ENCODE measurements around the gene IKZF3.
"Not testable (repeated sequence)": the region's sequence is repeated elsewhere in the genome, so short reads cannot be mapped to it uniquely, and the experiment has no call there.

IKZF3 gene

DNA sequence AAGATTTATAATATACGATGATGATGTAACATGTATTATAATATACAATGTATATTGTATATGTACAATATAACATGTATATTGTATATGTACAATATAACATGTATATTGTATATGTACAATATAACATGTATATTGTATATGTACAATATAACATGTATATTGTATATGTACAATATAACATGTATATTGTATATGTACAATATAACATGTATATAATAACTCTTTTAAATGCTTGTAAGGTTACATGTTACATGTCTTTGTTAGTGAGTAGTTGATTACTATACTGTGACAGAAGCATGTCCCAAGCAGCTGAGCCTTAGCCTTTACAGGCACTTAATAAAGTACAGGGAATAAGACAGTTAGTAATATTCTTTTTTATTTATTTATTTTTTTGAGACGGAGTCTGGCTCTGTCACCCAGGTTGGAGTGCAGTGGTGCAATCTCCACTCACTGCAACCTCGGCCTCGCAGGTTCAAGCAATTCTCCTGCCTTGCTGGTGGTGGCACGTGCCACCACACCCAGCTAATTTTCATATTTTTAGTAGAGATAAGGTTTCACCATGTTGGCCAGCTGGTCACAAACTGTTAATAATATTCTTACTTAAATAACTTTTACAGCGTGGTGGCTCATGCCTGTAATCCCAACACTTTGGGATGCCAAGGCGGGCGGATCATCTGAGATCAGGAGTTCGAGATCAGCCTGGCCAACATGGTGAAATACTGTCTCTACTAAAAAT lies 8.0 kb downstream of the IKZF3 start:
- not testable (repeated sequence) for DNase-seq

DNA sequence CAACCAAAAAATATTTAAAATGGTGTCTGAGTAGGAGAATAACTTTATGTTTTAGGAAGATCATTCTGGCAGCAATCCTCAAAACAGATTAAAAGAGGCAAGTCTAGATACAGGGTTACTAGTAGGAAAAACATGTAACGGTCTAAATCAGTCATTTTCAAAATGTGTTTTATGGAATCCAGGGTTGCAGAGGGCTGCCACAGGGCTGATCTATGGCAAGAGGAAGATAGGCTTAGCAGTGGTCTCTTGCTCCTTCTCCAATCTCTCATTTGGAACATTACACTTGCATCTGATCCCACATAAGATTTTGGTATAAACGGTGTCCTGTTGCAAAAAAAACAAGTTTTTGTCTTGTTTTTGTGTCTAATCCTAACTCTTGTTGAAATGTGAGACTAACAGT lies 9.2 kb downstream of the IKZF3 start:
- no peak for DNase-seq

DNA sequence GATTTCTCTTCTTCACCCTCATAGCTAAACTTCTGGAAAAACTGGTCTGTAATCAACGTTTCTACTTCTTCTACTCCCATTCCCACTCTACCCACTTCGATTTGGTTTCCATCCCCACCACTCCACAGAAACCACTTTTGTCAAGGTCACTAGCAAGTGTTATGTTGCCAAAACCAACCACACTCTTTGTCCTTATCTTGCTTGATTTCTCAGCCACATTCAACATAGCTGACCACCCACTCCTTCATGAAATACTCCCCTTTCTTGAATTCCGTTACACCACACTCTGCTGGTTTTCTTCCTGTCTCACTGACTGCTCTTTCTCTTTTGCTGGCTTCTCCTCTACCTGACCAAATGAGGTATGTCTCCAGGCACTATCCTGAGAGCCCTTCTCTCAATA lies 11.9 kb downstream of the IKZF3 start:
- DNase-seq: no peak

DNA sequence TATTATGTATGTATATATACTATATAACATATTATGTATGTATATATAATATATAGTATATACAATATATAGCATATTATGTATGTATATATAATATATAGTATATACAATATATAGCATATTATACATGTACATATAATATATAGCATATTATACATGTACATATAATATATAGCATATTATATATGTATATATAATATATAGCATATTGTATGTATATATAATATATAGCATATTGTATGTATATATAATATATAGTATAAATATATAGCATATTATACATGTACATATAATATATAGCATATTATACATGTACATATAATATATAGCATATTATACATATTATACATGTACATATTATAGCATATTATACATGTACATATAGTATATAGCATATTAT lies 13.9 kb downstream of the IKZF3 start:
- DNase-seq: not testable (repeated sequence)

DNA sequence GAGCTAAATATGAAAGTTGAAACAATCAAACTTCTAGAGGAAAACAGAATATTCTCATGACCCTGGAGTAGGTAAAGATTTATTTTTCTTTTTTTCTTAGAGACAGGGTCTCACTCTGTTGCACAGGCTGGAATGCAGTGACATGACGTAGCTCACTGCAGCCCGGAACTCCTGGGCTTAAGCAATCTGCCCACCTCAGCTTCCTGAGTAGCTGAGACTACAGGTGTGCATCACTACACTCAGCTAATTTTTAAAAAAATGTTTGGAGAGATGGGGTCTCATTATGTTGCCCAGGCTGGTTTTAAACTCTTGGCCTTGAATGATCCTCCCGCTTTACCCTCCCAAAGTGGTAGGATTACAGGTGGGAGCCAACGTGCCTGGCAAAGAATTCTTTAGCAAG lies 15.5 kb downstream of the IKZF3 start:
- DNase-seq: no peak

DNA sequence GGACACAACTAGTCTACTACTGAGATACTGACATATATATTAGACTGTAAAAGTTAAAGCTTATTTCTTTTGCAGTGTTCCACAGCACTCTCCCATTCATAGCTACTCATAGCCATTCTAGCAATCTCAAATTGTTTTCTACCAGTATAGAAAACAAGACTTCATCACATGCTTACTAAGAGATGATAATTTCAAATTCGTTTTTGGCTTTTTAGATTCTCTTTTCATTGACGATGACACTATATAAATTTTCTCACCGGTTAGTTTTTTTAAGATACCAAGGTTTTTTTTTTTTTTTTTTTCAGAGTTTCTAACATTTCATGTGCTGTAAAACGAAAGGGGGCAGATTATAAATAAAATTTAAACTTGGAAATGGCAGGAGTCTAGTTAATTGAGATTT lies 17.9 kb downstream of the IKZF3 start:
- DNase-seq: no peak

DNA sequence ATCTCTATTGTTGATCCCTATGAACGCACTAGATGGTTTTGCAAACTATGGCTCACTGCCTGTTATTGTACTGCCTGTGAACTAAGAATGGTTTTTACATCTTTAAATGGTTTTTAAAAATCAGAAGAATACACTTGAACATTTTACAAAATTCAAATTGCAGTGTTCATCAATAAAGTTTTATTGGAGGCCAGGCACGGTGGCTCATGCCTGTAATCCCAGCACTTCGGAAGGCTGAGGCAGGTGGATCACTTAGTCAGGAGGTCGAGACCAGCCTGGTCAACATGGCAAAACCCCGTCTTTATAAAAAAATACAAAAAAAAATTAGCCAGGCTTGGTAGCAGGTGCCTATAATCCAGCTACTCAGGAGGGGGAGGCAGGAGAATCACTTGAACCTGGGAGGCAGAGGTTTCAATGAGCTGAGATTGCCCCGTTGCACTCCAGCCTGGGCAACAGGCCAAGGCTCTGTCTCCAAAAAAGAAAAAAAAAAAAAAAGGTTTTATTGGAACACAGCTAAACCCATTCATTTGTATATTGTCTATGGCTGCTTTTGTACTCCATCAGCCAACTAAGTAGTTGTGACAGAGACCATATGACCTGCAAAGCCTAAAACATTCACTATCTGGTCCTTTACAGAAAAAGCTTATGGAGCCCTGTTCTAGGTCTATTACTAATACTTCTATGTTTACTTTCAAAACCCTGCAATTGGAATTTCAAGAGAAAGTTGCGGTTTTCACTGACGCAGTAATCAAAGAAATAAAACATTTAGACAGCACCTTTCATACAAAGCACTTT lies 18.9 kb downstream of the IKZF3 start:
- no peak for DNase-seq

DNA sequence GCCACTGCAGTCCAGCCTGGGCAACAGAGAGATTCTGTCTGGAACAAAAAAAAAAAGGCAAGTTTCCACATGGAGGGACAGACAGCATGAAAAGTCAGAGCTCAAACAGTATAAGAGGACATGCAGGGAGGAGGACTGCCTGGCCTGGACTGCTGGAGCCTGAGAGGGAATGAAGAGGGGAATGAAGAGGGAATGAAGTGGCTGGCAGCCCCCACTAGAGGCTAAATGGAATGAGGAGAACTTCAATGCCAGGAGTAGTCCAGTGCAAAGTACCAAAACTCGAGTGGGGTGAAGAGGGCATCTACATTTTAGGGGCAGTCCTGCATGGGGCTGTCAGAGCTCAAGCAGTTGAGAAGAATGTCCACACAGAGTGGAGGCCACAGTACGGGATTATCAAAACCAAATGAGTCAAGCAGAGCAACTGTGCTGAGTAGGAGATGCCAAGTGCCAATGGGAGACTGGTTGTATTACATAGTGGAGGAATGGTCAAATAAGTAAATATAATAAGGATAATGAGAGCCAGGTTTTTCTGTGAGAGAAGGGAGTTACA lies 22.9 kb downstream of the IKZF3 start:
- no peak for DNase-seq

DNA sequence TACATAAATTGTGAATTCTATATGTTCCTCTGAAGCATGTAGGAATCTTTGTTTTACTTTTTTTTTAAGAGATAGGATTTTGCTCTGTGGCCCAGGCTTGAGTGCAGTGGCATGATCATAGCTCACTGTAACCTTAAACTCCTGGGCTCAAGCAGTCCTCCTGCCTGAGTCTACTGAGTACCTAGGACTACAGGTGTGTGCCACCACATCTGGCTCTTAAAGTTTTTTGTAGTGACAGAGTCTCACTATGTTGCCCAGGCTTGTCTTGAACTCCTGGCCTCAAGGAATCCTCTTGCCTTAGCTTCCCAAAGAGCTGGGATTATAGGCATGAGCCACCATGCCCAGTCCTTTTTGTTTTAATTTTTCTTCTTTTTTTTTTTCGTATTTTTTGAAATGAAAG lies 25.3 kb downstream of the IKZF3 start:
- DNase-seq: no peak

DNA sequence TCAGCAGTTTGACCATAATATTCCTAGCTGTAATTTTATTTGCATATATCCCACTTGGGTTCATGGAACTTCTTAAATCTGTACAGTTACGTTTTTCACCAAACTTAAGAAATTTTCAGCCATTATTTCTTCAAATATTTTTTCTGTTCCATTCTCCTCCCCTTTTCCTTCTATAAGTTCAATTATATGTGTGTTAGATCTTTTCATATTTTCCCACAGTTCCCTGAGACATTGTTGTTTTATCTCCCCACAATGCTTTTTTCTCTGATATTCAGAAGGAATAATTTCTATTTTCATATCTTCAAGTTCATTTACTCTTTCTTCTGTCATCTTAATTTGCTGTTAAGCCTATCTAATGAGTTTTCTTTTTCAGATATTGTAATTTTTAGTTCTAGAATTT lies 26.1 kb downstream of the IKZF3 start:
- DNase-seq: no peak

DNA sequence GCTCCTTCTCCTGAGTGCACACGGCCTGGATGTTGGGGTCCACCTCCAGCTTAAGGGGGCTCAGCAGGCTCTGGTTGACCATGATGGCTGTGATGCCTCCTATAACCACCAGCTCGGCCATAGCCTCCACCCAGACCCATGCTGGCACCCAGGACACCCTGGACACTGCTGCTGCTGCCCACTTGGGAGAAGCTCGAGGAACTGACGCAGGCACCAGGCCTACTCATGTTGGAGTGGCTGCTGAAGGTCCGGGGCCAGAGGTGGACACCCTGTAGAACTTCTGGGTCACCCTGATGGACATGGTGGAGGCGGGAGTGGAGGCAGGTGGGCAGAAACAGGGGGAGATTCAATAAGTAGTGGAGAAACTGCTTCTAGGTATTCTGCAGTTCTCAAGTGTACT lies 28.0 kb downstream of the IKZF3 start:
- DNase-seq: no peak

DNA sequence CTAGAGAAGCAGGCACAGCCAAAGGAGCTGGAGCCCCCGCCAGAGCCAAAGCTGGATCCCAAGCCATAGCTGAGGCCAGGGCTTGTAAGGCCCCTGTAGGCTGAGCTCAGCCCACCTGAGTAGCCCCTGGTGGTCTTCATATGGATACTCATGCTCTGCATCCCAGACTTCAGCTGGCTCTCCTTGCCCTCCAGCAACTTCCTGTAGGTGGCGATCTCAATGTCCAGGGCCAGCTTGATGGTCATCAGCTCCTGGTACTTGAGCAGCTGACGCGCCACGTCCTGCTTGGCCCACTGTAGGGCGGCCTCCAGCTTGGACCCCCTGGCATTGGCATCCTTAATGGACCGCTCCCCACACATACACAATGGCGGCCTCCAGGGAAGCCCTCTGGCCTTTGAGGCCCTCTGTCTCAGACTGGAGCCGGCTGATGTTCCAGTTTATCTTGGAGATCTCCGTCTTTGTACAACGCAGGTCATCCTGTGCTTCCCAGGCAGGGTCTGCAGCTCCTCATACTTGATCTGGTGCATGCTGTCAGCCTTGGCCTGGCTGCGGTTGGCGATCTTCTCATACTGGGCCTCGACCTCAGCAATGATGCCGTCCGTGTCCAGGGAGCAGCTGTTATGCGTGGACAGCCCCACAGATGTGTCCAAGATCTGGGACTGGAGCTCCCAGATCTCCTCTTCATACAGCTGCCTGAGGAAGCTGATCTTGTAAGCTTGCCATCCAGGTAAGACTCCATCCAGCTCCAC lies 28.9 kb downstream of the IKZF3 start:
- DNase-seq: no peak

DNA sequence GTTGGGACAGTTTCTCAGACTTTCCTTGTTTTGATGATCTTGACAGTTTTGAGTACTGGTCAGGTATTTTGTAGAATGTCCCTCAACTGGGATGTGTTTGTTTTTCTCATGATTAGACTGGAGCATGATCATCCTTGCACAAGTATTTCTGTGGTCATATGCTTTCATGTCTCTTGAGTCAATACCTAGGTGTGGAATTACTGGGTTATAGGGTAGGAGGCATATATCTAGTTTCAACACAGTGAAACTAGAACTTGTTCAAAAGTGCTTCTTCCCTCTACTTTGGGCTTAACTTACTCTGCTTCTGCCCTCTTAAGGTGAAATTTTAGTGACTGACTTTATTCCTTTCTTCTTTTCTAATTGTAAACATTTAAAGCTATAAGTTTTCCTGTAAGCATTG lies 30.1 kb downstream of the IKZF3 start:
- no peak for DNase-seq

DNA sequence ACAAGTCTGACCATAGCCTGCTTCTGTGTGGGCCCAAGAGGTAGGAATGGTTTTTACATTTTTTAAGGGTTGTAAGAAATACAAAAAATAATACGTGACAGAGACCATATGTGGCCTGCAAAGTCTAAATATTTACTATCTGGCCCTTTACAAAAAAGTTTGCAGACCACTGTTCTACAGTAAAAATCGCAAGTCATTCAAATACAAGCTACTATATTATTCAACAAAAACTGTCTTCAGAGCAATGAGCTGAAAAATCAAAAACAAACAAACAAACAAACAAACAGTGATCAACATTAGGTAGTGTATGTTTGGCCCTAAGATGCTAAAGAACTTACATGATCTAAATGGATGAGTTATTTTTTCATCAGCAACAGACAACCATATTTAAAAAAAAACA lies 32.5 kb downstream of the IKZF3 start:
- no peak for DNase-seq

DNA sequence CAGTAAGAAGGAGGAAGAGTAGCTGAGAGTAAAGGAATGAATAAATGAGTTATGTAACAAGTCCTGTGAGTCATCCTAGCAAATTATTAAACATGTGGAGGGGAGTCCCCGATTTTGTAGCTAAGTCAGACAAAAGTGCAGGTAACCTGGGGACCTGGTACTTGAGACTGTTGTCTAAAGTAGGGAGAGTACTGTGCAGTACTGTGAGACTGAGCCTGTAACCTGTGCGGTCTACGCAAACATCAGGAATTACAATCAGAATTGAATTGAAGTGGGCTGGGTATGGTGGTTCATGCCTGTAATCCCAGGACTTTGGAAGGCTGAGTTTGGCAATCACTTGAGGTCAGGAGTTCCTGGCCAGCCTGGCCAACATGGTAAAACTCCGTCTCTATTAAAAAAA lies 35.7 kb downstream of the IKZF3 start:
- DNase-seq: no peak

DNA sequence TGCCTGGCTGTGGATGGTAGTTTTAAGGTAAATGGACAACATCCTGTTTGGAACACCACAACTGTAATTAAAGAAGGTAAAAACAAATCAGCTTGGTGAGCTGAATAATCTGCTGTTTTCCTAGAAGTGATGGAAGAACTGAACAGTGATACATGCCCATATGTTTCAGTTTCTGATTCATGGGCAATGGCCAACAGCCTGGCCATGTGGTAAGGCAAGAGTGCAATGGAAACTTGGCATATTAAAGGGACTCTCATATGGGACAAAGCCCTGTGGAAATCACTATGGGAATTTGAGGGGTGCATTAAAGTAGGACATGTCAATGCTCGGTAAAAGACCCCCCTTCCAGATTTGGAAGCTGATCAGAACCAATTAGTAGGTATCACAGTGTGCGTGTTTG lies 37.8 kb downstream of the IKZF3 start:
- DNase-seq: no peak

DNA sequence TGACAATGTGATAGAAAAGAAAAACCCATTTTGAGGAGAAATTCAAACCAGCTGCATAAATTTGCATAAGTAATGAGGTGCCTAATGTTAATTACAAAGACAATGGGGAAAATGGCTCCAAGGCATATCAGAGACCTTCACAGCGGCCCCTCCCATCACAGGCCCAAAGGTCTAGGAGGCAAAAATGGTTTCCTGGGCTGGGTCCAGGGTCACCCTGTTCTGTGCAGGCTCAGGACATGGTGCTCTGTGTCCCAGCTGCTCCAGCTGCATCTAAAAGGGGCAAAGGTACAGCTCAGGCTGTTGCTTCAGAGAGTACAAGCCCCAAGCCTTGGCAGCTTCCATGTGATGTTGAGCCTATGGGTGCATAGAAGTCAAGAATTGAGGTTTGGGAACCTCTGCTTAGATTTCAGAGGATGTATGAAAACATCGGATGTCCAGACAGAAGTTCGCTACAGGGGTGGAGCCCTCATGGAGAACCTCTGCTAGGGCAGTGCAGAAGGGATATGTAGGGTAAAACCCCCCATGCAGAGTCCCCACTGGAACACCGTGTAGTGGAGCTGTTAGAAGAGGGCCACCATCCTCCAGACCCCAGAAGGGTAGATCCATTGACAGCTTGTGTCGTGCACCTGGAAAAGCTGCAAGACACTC lies 40.6 kb downstream of the IKZF3 start:
- DNase-seq: no peak

DNA sequence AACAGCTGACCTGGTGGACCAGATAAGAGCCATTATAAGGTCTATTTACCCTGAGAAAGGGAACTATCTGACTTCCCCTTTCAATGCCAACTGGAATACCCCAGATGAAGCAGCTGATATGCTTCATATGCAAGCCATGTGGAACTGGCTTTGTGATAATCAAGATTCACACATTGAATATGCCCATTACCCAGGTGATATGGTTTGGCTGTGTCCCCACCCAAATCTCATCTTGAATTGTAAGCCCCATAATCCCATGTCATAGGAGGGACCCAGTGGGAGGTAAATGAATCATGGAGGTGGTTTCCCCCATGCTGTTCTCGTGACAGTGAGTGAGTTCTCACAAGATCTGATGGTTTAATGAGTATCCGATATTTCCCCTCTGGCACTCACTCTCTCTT lies 42.1 kb downstream of the IKZF3 start:
- DNase-seq: no peak

DNA sequence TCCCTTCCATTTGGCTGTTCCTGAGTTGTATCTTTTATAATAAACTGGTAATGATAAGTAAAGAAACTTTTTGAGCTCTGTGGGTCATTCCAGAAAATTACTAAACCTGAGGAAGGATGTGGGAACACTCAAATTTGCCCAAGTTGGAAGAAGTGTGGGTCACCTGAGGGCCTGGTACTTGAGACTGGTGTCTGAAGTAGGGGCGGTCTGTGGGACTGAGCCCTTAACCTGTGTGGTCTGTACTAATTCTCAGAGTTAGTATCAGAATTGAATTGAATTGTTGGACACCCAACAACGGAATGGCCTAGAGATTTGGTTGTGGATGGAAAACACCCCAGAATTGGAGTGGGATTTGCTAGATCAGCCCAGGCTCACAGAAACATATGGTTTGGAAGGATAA lies 43.1 kb downstream of the IKZF3 start:
- no peak for DNase-seq

DNA sequence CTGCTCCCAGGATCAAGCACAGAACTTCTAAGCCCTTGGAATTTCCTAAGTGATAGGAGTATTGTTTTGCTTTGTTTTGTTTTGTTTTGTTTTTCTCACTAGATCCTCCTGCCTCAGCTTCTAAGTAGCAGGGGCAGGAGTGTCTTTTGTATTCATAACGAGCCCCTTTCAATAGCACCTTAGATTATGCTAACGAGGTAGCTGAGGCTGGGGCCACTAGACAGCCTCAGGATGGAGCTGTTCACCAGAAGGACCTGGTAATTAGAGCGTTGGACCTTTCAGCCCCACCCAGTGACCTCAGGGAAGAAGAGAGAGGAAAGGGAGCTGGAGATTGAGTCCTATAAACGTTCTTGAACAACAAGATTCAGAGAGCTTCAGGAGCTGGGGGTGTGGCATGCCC lies 43.6 kb downstream of the IKZF3 start:
- no peak for DNase-seq

DNA sequence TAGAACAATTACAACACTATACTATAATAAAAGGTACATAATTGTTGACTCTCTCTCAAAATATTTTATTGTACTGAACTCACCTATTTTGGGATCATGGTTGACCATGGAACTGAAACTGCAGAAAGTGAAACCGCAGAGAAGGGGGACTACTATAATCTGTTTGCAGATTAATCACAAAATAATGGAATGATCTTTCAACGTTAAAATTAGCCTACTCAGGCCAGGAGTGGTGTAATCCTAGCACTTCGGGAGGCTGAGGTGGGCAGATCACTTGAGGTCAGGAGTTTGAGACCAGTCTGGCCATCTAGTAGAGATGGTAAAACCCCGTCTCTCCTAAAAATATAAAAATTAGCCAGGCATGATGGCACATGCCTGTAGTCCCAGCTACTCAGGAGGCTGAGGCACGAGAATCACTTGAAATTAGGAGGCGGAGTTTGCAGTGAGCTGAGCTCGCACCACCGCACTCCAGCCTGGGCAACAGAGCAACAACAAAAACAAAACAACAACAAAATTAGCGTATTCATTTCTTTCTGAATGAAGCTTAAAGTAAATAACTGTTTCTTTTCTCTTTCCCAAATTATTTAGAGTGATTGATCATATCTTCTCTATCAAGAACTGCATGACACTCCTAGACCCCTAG lies 45.6 kb downstream of the IKZF3 start:
- no peak for DNase-seq

DNA sequence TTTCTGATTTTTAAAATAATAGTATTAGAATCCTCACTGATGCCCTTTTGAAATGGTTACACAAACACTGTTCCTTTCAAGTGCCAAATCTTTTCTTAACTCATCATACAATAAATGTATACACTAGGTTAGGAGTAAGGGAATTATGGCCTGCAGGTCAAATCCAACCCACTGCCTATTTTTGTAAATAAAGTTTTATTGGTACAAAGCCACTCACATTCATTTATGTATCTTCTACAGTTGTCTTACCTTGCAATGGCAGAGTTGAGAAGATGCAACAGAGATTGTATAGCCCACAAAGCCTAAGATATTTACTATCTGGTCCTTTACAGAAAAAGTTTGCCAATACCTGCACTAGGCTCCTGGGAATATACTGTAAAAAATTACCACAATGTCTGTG lies 47.8 kb downstream of the IKZF3 start:
- no peak for DNase-seq

DNA sequence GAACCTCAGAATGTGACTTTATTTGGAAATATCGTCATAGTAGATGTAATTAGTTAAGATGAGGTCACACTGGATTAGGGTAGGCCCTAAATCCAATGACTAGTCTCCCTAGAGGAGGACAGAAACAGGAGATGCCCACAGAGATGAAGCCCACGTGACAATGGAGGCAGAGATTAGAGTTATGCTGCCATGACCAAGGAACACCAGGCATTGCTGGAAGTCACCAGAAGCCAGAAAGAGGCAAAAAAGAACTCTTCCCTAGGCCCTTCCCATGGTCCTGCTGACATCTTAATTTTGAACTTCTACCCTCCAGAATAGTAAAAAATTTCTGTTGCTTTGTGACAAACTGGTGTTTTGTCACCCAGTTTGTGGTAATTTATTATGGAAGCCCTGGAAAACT lies 49.6 kb downstream of the IKZF3 start:
- DNase-seq: no peak
